SK-N-SH (cell line): Measurements from ENCODE around the gene MEF2B.

ENCODE experiments used
- CTCF ChIP-seq: fragments of 200-600 bp; sonication (generic); IDR thresholded peaks from 2 replicates; pipeline ENCODE4 v1.6.1; 2017; ENCODE audit warnings: antibody characterized with exemption, mild to moderate bottlenecking, moderate library complexity
- TF ChIP-seq, protein P1 (sequence below): IDR thresholded peaks from 2 replicates; pipeline ENCODE4; 2012

DNA sequence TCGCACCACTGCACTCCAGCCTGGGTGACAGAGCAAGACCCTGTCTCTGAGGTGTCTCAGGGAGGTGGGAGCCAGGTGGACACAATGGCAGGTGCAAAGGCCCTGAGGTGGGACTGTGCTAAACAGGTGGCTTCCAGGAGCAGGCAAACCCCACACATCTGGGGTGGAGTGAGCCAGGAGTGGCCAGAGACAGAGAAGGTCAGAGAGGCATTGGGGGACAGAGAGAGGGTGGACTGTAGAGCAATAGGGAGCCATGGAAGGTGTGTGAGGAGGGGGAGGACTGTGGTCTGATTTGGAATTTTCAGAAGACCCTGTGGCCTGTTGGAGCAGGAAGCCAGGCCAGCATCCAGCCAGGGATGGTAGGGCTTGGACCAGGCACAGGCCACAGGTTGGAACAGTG, 4.7 kb downstream of the MEF2B start:
- TF ChIP-seq CTCF: no peak
- TF ChIP-seq, protein P1, sequence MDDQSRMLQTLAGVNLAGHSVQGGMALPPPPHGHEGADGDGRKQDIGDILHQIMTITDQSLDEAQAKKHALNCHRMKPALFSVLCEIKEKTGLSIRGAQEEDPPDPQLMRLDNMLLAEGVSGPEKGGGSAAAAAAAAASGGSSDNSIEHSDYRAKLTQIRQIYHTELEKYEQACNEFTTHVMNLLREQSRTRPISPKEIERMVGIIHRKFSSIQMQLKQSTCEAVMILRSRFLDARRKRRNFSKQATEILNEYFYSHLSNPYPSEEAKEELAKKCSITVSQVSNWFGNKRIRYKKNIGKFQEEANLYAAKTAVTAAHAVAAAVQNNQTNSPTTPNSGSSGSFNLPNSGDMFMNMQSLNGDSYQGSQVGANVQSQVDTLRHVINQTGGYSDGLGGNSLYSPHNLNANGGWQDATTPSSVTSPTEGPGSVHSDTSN: no peak
